Measurements from ENCODE around the gene MAN1C1. TPM values are rescaled to one million over a fixed set of nuclear protein-coding genes. Genes with fewer than 3 reads are reported as not detected.

Gene MAN1C1
- total RNA-seq, 1 experiment from 2014 or later: 1.5 TPM

GRCh38 chr1:25729045-25729444 is 112.5 kb downstream of the MAN1C1 start:
- H3K4me1 ChIP-seq (ENCODE audit: control insufficient read depth, insufficient read depth, low read length): no peaks in the 10 kb centered on the region
- no peak overlapping the region for H3K27ac ChIP-seq (ENCODE audit: low read length)
- no peak overlapping the region for H3K4me3 ChIP-seq (ENCODE audit: low read depth in 2 of 2, low read length in 2 of 2)
- intact Hi-C loops (cut with micrococcal nuclease; ENCODE audit: unreplicated experiment) (no loop called here), in situ Hi-C loops (cut with HindIII; ENCODE audit: low pct_unique_long_range_greater_than_20kb, low sequenced_read_pairs) (no loop called here)
- ATAC-seq (no peak), DNase-seq (ENCODE audit: low read depth, low spot score) (no peak)
- ChIA-PET POLR2A (no interaction called here), CTCF (interaction anchor here (0.6 to 0.7 kb wide), 2 partner anchors 23 to 35 kb away, joined by 3 to 4 read pairs; no protein-coding TSS in a partner anchor)
- TF ChIP-seq SIN3A (IDR thresholded peaks at IDR 0.05; ENCODE audit: borderline replicate concordance, insufficient read depth, low read depth, low read length) (no peak), POLR2AphosphoS5 (IDR thresholded peaks at IDR 0.05; ENCODE audit: low read depth, low read length) (no peak), TCF7L2 (IDR thresholded peaks at IDR 0.05; ENCODE audit: low read depth, low read length) (no peak), REST (IDR thresholded peaks at IDR 0.05; ENCODE audit: insufficient read depth in 1 of 2, low read depth in 2 of 2, low read length in 1 of 2) (no peak), CTCF (IDR thresholded peaks at IDR 0.05) (no peak)
- H3K36me3 ChIP-seq (ENCODE audit: control insufficient read depth, insufficient read depth, low read length): no peaks in the 10 kb centered on the region
- no peaks in the 10 kb centered on the region for H3K27me3 ChIP-seq (ENCODE audit: control insufficient read depth, insufficient read depth, low read length)
- BruUV-seq (replicated peaks): no TSS peak
- H3K9me3 ChIP-seq (ENCODE audit: control insufficient read depth, insufficient read depth, low read depth, low read length): no peaks in the 10 kb centered on the region

- no TSS peak for BruUV-seq (replicated peaks)
- Histone ChIP-seq H3K27ac (ENCODE audit: low read length) (no peak overlapping the region), H3K4me3 (ENCODE audit: low read depth in 2 of 2, low read length in 2 of 2) (no peak overlapping the region), H3K27me3 (ENCODE audit: control insufficient read depth, insufficient read depth, low read length) (no peaks in the 10 kb centered on the region), H3K9me3 (ENCODE audit: control insufficient read depth, insufficient read depth, low read depth, low read length) (no peaks in the 10 kb centered on the region), H3K36me3 (ENCODE audit: control insufficient read depth, insufficient read depth, low read length) (no peaks in the 10 kb centered on the region), H3K4me1 (ENCODE audit: control insufficient read depth, insufficient read depth, low read length) (no peaks in the 10 kb centered on the region)
- in situ Hi-C loops (cut with HindIII; ENCODE audit: low pct_unique_long_range_greater_than_20kb, low sequenced_read_pairs) (no loop called here), intact Hi-C loops (cut with micrococcal nuclease; ENCODE audit: unreplicated experiment) (no loop called here)
- DNase-seq (ENCODE audit: low read depth, low spot score): no peak
- ATAC-seq: no peak
- CTCF ChIA-PET: interaction anchor here (0.7 kb wide), 2 partner anchors 36 to 37 kb away, joined by 4 to 6 read pairs; no protein-coding TSS in a partner anchor
- no peak for TF ChIP-seq REST (IDR thresholded peaks at IDR 0.05; ENCODE audit: insufficient read depth in 1 of 2, low read depth in 2 of 2, low read length in 1 of 2)
- TF ChIP-seq POLR2AphosphoS5 (IDR thresholded peaks at IDR 0.05; ENCODE audit: low read depth, low read length): no peak
- TF ChIP-seq TCF7L2 (IDR thresholded peaks at IDR 0.05; ENCODE audit: low read depth, low read length): no peak
- no peak for TF ChIP-seq SIN3A (IDR thresholded peaks at IDR 0.05; ENCODE audit: borderline replicate concordance, insufficient read depth, low read depth, low read length)
- no peak for TF ChIP-seq CTCF (IDR thresholded peaks at IDR 0.05)
- POLR2A ChIA-PET: interaction anchor here (0.6 kb wide), 1 partner anchor 14 kb away, joined by 5 read pairs; no protein-coding TSS in a partner anchor
Measured at GRCh38 chr1:25729790-25730644, 113.4 kb downstream of the MAN1C1 start.
